NCI-H510A treated with DMSO at 0.1 percent for 48 hours (cell line): ENCODE measurements around the gene SDR9C7.
"Not testable (repeated sequence)": the region's sequence is repeated elsewhere in the genome, so short reads cannot be mapped to it uniquely, and the experiment has no call there.

Experiments
- DNase-seq: peaks from one replicate; lab custom pipeline; 2025; lab: John Stamatoyannopoulos, UW

Gene SDR9C7

GRCh38 chr12:56916296-56916995 lies 17.8 kb downstream of the SDR9C7 start:
- no peak for DNase-seq

- DNase-seq = no peak
These were observed 19.5 kb downstream of the SDR9C7 start for GRCh38 chr12:56914724-56915123.

- DNase-seq = no peak
These were observed 20.0 kb downstream of the SDR9C7 start for GRCh38 chr12:56914256-56914655.

DNA sequence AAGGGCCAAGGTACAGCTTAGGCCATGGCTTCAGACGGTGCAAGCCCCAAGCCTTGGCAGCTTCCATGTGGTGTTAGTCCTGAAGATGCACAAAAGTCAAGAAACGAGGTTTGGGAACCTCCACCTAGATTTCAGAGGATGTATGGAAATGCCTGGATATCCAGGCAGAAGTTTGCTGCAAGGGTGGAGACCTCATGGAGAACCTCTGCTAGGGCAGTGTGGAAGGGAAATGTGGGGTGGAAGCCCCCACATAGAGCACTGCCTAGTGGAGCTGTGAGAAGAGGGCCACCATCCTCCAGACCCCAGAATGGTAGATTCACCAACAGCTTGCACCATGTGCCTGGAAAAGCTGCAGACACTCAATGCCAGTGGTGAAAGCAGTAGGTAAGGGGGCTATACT lies 24.8 kb downstream of the SDR9C7 start:
- DNase-seq = not testable (repeated sequence)

- no peak for DNase-seq
These were observed 26.1 kb downstream of the SDR9C7 start for GRCh38 chr12:56908136-56908535.

DNA sequence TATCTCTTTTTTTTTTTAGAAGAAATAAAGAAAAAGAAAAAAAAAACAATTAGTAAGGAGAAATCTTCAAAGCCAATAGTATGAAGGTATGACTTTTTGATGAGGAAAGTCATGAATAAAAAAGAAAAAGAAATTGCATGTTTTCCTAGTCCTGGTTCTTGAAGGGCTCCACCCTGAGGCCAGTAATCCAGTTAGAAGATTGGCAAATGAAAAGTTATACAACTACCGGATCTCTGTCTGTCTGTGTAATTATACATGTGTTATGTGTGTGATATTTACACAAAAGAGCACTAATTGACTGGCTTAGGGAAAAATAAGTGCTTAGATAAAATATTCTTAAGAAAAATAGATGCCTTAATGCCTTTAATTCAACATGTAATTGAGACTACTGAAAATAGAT lies 28.4 kb downstream of the SDR9C7 start:
- no peak for DNase-seq

- no peak for DNase-seq
These were observed 30.8 kb downstream of the SDR9C7 start for GRCh38 chr12:56903374-56903773.

DNA sequence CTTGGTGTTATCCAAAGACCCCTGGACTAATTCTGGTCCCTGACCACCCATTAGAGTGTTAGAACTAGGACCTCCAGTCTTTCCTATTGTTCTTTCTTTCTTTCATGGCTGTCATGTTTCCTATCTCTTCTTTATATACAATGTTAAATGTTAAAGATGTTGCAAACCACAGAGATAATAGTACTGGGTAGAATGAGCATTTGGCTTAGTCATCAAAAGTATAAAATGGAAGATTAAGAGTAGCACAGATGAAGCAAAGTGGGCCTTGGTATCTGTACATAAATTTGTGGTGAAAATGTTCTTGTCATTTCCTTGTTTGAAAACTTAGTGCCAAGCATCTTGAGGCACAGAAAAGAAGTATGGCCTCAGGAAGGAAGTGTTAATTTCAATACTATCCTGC lies 32.9 kb downstream of the SDR9C7 start:
- DNase-seq = not testable (repeated sequence)

DNA sequence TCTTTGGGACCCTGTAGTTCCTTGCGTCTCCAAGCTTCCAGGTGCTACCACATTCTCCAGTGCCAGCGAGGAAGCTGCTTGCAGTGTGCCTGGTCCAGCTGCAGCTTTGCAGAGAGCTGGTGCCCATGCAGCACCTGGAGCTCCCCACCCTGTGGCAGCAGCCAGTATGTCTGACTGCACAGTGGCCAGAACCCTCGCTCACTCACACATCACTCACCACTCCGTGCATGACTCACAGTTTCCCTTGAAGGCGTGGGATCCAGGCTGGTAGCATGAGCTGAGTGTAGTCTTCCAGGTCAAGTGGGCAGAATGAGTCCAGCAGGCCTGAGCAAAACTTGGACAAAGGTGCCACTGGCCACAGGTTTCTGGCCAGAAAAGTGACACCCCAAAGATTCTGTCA lies 33.6 kb downstream of the SDR9C7 start:
- no peak for DNase-seq

GRCh38 chr12:56898938-56899337 lies 35.3 kb downstream of the SDR9C7 start:
- DNase-seq = no peak

DNA sequence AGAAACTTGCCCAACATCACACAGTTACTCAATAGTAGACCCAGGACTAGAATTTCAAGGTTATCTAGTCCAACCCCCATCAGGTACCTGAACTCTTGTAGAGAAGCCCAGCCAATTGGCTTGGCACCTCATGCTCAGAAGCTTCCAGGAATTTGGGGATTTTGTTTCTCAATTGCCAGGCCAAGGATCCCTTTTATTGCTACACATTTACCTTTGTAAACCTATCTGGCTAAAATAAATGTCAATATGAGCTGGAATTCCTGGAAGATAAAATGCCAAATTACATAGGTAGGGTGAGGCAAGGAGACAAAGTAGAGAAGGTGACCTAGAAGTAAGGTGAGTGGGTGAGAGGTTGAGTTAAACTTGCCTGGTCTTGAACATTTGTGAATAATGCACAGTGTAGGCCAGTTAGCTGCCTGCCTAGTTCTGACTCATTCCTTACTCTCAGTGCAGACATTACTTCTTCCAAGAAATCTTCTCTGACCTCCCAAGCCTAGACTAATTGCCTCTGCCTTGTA lies 36.3 kb downstream of the SDR9C7 start:
- DNase-seq = no peak

GRCh38 chr12:56896082-56896481 lies 38.1 kb downstream of the SDR9C7 start:
- no peak for DNase-seq

DNA sequence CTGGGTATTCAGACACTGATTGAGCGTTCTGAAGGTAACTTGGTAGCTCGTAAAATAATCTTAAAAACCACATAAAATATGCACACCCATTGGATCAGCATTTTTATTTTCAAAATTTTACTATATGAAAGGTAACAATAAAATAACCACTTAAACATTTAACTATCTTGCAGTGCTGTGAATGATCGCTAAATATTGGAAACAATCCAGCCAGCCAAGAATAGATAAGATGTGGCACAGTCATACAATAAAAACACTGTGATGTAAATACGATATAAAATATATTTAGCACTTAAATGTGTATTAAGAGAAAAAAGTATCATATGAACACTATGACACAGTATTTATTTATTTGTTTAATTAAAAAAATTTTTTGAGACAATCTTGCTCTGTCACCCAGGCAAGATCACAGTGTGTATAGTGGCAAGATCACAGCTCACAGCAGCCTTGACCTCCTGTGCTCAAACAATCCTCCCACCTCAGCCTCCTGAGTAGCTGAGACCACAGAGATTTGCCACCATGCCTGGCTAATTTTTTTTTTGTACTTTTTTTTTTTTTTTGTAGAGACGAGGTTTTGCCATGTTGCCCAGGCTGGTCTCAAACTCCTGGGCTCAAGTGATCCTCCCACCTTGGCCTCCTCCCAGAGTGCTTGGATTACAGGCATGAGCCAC lies 39.4 kb downstream of the SDR9C7 start:
- DNase-seq = no peak

GRCh38 chr12:56891885-56892284 lies 42.3 kb downstream of the SDR9C7 start:
- not testable (repeated sequence) for DNase-seq

- DNase-seq = no peak
These were observed 47.9 kb downstream of the SDR9C7 start for GRCh38 chr12:56886319-56886718.

GRCh38 chr12:56885316-56885715 lies 48.9 kb downstream of the SDR9C7 start:
- DNase-seq = no peak

- no peak for DNase-seq
These were observed 49.8 kb downstream of the SDR9C7 start for GRCh38 chr12:56884421-56884820.

- DNase-seq = not testable (repeated sequence)
These were observed 51.8 kb downstream of the SDR9C7 start for GRCh38 chr12:56882407-56882806.

DNA sequence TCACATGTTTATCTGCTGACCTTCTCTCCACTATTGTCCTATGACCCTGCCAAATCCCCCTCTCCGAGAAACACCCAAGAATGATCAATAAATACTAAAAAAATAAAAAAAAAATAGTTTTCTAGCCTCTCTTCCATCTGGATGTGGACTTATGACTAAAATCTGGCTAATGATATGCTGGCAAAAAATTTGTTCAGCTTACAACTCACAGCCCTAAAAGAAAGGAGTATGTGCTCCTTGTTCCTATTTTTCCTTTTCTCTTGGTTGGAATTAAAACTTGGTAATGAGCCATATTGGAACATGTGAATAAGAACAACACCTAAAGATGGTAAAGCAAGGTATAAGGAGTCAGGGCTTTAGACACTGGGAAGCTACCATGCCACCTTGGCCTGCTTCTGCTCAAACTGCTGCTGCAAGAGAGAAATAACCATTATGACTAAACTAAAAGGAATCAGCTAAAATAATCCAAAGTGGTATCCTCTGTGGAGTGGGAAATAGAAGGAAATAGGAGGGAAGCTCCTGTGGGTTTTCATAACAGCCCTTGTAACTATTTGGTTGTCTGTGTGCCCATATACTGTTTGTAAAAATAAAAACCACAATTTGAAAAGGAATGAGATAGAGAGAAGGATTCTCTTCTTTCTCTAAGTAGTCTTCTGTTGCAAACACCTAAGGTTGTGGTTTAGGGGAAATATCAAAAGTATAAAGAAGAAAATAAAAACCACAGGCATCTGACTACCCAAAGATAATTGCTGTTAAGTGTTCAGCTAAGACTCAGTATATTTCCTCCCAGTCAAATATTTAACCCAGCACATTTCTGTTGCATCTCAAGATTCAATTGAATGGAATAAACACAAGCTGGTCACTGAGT lies 53.8 kb downstream of the SDR9C7 start:
- no peak for DNase-seq

DNA sequence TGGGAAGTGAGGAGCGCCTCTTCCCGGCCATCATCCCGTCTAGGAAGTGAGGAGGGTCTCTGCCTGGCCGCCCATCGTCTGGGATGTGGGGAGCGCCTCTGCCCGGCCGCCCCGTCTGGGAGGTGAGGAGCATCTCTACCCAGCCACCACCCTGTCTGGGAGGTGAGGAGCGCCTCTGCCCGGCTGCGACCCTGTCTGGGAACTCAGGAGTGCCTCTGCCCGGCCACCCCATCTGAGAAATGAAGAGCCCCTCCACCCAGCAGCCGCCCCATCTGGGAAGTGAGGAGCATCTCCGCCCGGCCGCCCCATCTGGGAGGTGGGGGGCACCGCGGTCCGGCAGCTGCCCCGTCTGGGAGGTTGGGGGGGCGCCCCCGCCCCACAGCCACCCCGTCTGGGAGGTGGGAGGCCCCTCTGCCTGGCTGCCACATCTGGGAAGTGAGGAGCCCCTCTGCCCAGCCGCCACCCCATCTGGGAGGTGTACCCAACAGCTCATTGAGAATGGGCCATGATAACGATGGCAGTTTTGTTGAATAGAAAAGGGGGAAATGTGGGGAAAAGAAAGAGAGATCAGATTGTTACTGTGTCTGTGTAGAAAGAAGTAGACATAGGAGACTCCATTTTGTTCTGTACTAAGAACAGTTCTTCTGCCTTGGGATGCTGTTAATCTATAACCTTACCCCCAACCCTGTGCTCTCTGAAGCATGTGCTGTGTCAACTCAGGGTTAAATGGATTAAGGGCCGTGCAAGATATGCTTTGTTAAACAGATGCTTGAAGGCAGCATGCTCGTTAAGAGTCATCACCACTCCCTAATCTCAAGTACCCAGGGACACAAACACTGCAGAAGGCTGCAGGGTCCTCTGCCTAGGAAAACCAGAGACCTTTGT lies 54.7 kb downstream of the SDR9C7 start:
- not testable (repeated sequence) for DNase-seq

- no peak for DNase-seq
These were observed 56.2 kb downstream of the SDR9C7 start for GRCh38 chr12:56878010-56878339.
